ENCODE results near the gene CASP6.

Gene CASP6

DNA sequence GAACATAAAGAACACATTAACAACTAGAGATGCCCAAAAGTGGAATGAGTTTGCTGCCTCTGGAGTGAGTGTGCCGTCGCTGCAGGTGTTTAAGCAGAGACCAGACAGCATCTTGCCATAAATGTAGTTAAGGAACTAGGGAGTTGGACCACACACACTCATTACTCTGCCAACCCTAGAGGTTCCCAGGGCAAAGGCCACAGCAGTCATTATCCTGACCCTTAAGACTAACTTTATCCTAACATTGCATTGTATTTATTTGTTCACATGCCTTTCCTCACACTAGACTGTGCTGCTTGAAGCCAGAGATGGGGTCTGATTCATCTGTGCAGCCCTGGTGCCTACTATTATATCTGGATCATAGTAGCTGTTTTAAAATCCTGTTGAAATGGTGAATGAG is 43.5 kb upstream of the CASP6 start:
- TF ChIP-seq CTCF (IDR thresholded peaks at IDR 0.05; ENCODE audit: borderline replicate concordance, control extremely low read depth, extremely low read depth, insufficient read depth, missing control alignments) = no peak
- no peak for DNase-seq (ENCODE audit: low spot score)
- in situ Hi-C loops (cut with MboI; ENCODE audit: low sequenced_read_pairs, unreplicated experiment) = no loop called here

GRCh38 chr4:109745830-109746229 is 42.6 kb upstream of the CASP6 start:
- in situ Hi-C loops (cut with MboI; ENCODE audit: low sequenced_read_pairs, unreplicated experiment) = no loop called here

GRCh38 chr4:109739547-109739946 is 36.3 kb upstream of the CASP6 start:
- DNase-seq (ENCODE audit: low spot score) = no peak

More at GRCh38 chr4:109745830-109746229, 42.6 kb upstream of the CASP6 start:
- TF ChIP-seq CTCF (IDR thresholded peaks at IDR 0.05; ENCODE audit: borderline replicate concordance, control extremely low read depth, extremely low read depth, insufficient read depth, missing control alignments) = no peak
- no peak for DNase-seq (ENCODE audit: low spot score)

GRCh38 chr4:109738104-109738872 is 35.0 kb upstream of the CASP6 start:
- TF ChIP-seq CTCF (IDR thresholded peaks at IDR 0.05; ENCODE audit: borderline replicate concordance, control extremely low read depth, extremely low read depth, insufficient read depth, missing control alignments) = no peak
- in situ Hi-C loops (cut with MboI; ENCODE audit: low sequenced_read_pairs, unreplicated experiment) = no loop called here
- DNase-seq (ENCODE audit: low spot score) = no peak

More at GRCh38 chr4:109739547-109739946, 36.3 kb upstream of the CASP6 start:
- TF ChIP-seq CTCF (IDR thresholded peaks at IDR 0.05; ENCODE audit: borderline replicate concordance, control extremely low read depth, extremely low read depth, insufficient read depth, missing control alignments) = no peak
- in situ Hi-C loops (cut with MboI; ENCODE audit: low sequenced_read_pairs, unreplicated experiment) = no loop called here

DNA sequence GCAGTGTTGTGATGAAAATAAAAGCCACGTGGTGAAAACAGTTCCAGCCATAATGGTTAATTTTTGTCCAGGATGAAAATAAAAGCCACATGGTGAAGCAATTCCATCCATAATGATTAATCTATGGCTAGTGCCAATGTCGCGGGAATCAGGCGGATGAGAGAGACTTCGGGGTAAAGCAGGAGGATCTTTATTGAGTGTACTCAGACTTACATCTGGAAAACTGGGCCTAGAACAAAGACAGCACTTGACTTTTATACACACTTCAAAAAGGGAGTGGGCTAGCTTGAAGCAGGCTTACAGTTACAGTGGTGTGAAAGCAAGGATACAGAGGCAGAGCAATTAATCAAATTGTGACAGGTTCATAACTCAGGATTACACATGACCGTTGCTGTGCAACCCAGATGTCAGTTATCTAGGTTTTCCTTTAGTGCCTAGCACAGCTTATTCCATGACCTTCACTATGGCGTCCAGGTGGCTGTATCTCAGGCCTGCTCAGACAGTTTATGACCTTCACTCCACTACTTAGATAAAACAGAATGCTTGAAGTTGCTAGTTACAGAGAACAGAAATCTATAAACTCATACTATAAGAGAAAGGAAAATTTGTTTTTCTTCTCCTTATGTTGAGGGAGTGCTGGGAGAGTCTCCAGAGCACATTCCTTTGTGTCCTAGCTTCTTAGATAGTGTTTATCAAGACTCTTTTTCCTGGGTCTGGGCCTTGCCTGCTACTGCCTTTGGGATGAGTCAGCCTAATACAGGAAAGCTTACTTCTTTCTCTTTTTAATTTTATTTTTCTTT is 32.5 kb upstream of the CASP6 start:
- no peak for TF ChIP-seq CTCF (IDR thresholded peaks at IDR 0.05; ENCODE audit: borderline replicate concordance, control extremely low read depth, extremely low read depth, insufficient read depth, missing control alignments)
- in situ Hi-C loops (cut with MboI; ENCODE audit: low sequenced_read_pairs, unreplicated experiment) = no loop called here
- DNase-seq (ENCODE audit: low spot score) = no peak

GRCh38 chr4:109733728-109734127 is 30.5 kb upstream of the CASP6 start:
- in situ Hi-C loops (cut with MboI; ENCODE audit: low sequenced_read_pairs, unreplicated experiment) = no loop called here
- no peak for TF ChIP-seq CTCF (IDR thresholded peaks at IDR 0.05; ENCODE audit: borderline replicate concordance, control extremely low read depth, extremely low read depth, insufficient read depth, missing control alignments)
- DNase-seq (ENCODE audit: low spot score) = no peak

All from GM13976 (cell line).